HEK293 (cell line): ENCODE measurements around the gene RASSF10.
A peak's percentile ranks its signal among the peaks of the same experiment; 100 is the strongest.

ENCODE experiments used
- AEBP2 ChIP-seq: fragments of 450-650 bp; formaldehyde crosslinking; IDR thresholded peaks from 2 replicates; pipeline ENCODE4 v1.5.1; 2016; ENCODE audit warnings: missing biosample characterization, missing genetic modification characterization, borderline replicate concordance
- EGR2 ChIP-seq: fragments of 450-650 bp; formaldehyde crosslinking; IDR thresholded peaks from 2 replicates; pipeline ENCODE4 v1.5.1; 2016; ENCODE audit warnings: low read depth, missing biosample characterization, missing genetic modification characterization
- GLI4 ChIP-seq: fragments of 450-650 bp; formaldehyde crosslinking; IDR thresholded peaks from 2 replicates; pipeline ENCODE4 v1.5.1; 2016; ENCODE audit warnings: missing biosample characterization, missing genetic modification characterization
- HOXD13 ChIP-seq: sonication (generic); formaldehyde crosslinking; IDR thresholded peaks from 2 replicates; pipeline ENCODE4 v1.8.0; 2022; ENCODE audit warnings: missing genetic modification reagents, borderline replicate concordance
- MEIS1 ChIP-seq: sonication (generic); formaldehyde crosslinking; IDR thresholded peaks from 2 replicates; pipeline ENCODE4 v1.8.1; 2022; ENCODE audit warnings: missing genetic modification reagents, mild to moderate bottlenecking, borderline replicate concordance
- SETDB1 ChIP-seq: IDR thresholded peaks from one replicate; pipeline ENCODE4 v1.6.1; 2017; ENCODE audit warnings: mild to moderate bottlenecking, low read length, moderate library complexity, mixed read lengths; ENCODE audit not compliant: insufficient read length
- ZBTB17 ChIP-seq: fragments of 450-650 bp; formaldehyde crosslinking; IDR thresholded peaks from 2 replicates; pipeline ENCODE4 v1.5.1; 2016; ENCODE audit warnings: missing biosample characterization, missing genetic modification characterization
- ZIC2 ChIP-seq: fragments of 450-650 bp; formaldehyde crosslinking; IDR thresholded peaks from 2 replicates; pipeline ENCODE4 v1.5.1; 2016; ENCODE audit warnings: missing biosample characterization, missing genetic modification characterization
- ZNF10 ChIP-seq: fragments of 450-650 bp; formaldehyde crosslinking; IDR thresholded peaks from 2 replicates; pipeline ENCODE4 v1.5.1; 2017; ENCODE audit warnings: missing biosample characterization, missing genetic modification characterization
- ZNF155 ChIP-seq: fragments of 450-650 bp; formaldehyde crosslinking; IDR thresholded peaks from 2 replicates; pipeline ENCODE4 v1.5.1; 2016; ENCODE audit warnings: missing biosample characterization, missing genetic modification characterization
- ZNF221 ChIP-seq: fragments of 450-650 bp; formaldehyde crosslinking; IDR thresholded peaks from 2 replicates; pipeline ENCODE4 v1.5.1; 2017; ENCODE audit warnings: missing biosample characterization, missing genetic modification characterization, borderline replicate concordance
- ZNF23 ChIP-seq: fragments of 450-650 bp; formaldehyde crosslinking; IDR thresholded peaks from 2 replicates; pipeline ENCODE4 v1.5.1; 2016; ENCODE audit warnings: missing biosample characterization, missing genetic modification characterization, borderline replicate concordance
- ZNF280D ChIP-seq: fragments of 450-650 bp; formaldehyde crosslinking; IDR thresholded peaks from 2 replicates; pipeline ENCODE4 v1.5.1; 2016; ENCODE audit warnings: missing biosample characterization, missing genetic modification characterization
- ZNF335 ChIP-seq: fragments of 450-650 bp; formaldehyde crosslinking; conservative IDR thresholded peaks from 2 replicates; pipeline ENCODE4 v1.5.1; 2016; ENCODE audit warnings: missing biosample characterization, missing genetic modification characterization
- ZNF366 ChIP-seq: fragments of 450-650 bp; formaldehyde crosslinking; conservative IDR thresholded peaks from 2 replicates; pipeline ENCODE4 v1.5.1; 2016; ENCODE audit warnings: missing biosample characterization, missing genetic modification characterization
- ZNF391 ChIP-seq: fragments of 450-650 bp; formaldehyde crosslinking; IDR thresholded peaks from 2 replicates; pipeline ENCODE4 v1.5.1; 2016; ENCODE audit warnings: low read depth, missing biosample characterization, missing genetic modification characterization, borderline replicate concordance
- ZNF404 ChIP-seq: fragments of 450-650 bp; formaldehyde crosslinking; IDR thresholded peaks from 2 replicates; pipeline ENCODE4 v1.5.1; 2017; ENCODE audit warnings: missing biosample characterization, missing genetic modification characterization
- ZNF48 ChIP-seq: fragments of 450-650 bp; formaldehyde crosslinking; IDR thresholded peaks from 2 replicates; pipeline ENCODE4 v1.5.1; 2016; ENCODE audit warnings: missing biosample characterization, missing genetic modification characterization
- ZNF510 ChIP-seq: fragments of 450-650 bp; formaldehyde crosslinking; IDR thresholded peaks from 2 replicates; pipeline ENCODE4 v1.5.1; 2018; ENCODE audit warnings: mild to moderate bottlenecking, missing genetic modification characterization, missing biosample characterization; ENCODE audit not compliant: insufficient replicate concordance
- ZNF596 ChIP-seq: fragments of 450-650 bp; IDR thresholded peaks from 2 replicates; pipeline ENCODE4 v1.5.0; 2018; ENCODE audit warnings: missing biosample characterization, mild to moderate bottlenecking, missing genetic modification characterization, moderate library complexity
- ZNF76 ChIP-seq: fragments of 450-650 bp; formaldehyde crosslinking; IDR thresholded peaks from 2 replicates; pipeline ENCODE4; 2016; ENCODE audit warnings: low read depth, missing biosample characterization, missing genetic modification characterization, borderline replicate concordance
- ZNF792 ChIP-seq: fragments of 450-650 bp; formaldehyde crosslinking; IDR thresholded peaks from 2 replicates; pipeline ENCODE4 v1.5.1; 2016; ENCODE audit warnings: missing biosample characterization, missing genetic modification characterization
- ZSCAN4 ChIP-seq: fragments of 450-650 bp; formaldehyde crosslinking; IDR thresholded peaks from 2 replicates; pipeline ENCODE4 v1.5.1; 2017; ENCODE audit warnings: missing biosample characterization, missing genetic modification characterization
- TF ChIP-seq, protein P1 (sequence below): fragments of 450-650 bp; IDR thresholded peaks from 2 replicates; pipeline ENCODE4 v1.5.1; 2018; ENCODE audit warnings: missing biosample characterization, missing genetic modification characterization
- TF ChIP-seq, protein P2 (sequence below): fragments of 450-650 bp; formaldehyde crosslinking; IDR thresholded peaks from 2 replicates; pipeline ENCODE4 v1.5.0; 2017; ENCODE audit warnings: missing biosample characterization, missing genetic modification characterization, borderline replicate concordance
- TF ChIP-seq, protein P3 (sequence below): IDR thresholded peaks from 2 replicates; pipeline ENCODE4 v1.6.1; 2011; ENCODE audit warnings: mild to moderate bottlenecking, low read depth, low read length, borderline replicate concordance
- TF ChIP-seq, protein P4 (sequence below): fragments of 450-650 bp; formaldehyde crosslinking; IDR thresholded peaks from 2 replicates; pipeline ENCODE4 v1.5.1; 2016; ENCODE audit warnings: missing biosample characterization, missing genetic modification characterization

The RASSF10 gene

GRCh38 chr11:12989428-12990161 lies 19.5 kb upstream of the RASSF10 start (continued):
- TF ChIP-seq ZNF76 (no peak), AEBP2 (tag by site-specific recombination) (no peak), EGR2 (no peak), ZBTB17 (0 out of 2 replicates have a peak, but pooled peaks have one; percentile 40), ZNF48 (tag by site-specific recombination) (no peak), ZNF221 (no peak), MEIS1 (no peak), ZNF10 (no peak), HOXD13 (CRISPR knock-in tag) (no peak), ZNF510 (tag by site-specific recombination) (no peak), ZNF23 (tag by site-specific recombination) (no peak), ZSCAN4 (tag by site-specific recombination) (no peak), ZNF596 (tag by site-specific recombination) (0 out of 2 replicates have a peak, but pooled peaks have one; percentile 12), ZNF155 (tag by site-specific recombination) (no peak), ZNF280D (tag by site-specific recombination) (no peak), ZNF404 (tag by site-specific recombination) (no peak), ZIC2 (tag by site-specific recombination) (0 out of 2 replicates have a peak, but pooled peaks have one; percentile 14), ZNF335 (peak; percentile 48), ZNF366 (tag by site-specific recombination) (peak; percentile 78), ZNF792 (tag by site-specific recombination) (no peak), ZNF391 (tag by site-specific recombination) (no peak), GLI4 (tag by site-specific recombination) (no peak), SETDB1 (peak; percentile 48)
- TF ChIP-seq, protein P1, sequence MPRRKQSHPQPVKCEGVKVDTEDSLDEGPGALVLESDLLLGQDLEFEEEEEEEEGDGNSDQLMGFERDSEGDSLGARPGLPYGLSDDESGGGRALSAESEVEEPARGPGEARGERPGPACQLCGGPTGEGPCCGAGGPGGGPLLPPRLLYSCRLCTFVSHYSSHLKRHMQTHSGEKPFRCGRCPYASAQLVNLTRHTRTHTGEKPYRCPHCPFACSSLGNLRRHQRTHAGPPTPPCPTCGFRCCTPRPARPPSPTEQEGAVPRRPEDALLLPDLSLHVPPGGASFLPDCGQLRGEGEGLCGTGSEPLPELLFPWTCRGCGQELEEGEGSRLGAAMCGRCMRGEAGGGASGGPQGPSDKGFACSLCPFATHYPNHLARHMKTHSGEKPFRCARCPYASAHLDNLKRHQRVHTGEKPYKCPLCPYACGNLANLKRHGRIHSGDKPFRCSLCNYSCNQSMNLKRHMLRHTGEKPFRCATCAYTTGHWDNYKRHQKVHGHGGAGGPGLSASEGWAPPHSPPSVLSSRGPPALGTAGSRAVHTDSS = peak; percentile 53
- TF ChIP-seq, protein P2, sequence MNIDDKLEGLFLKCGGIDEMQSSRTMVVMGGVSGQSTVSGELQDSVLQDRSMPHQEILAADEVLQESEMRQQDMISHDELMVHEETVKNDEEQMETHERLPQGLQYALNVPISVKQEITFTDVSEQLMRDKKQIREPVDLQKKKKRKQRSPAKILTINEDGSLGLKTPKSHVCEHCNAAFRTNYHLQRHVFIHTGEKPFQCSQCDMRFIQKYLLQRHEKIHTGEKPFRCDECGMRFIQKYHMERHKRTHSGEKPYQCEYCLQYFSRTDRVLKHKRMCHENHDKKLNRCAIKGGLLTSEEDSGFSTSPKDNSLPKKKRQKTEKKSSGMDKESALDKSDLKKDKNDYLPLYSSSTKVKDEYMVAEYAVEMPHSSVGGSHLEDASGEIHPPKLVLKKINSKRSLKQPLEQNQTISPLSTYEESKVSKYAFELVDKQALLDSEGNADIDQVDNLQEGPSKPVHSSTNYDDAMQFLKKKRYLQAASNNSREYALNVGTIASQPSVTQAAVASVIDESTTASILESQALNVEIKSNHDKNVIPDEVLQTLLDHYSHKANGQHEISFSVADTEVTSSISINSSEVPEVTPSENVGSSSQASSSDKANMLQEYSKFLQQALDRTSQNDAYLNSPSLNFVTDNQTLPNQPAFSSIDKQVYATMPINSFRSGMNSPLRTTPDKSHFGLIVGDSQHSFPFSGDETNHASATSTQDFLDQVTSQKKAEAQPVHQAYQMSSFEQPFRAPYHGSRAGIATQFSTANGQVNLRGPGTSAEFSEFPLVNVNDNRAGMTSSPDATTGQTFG (tag by site-specific recombination) = no peak
- TF ChIP-seq, protein P3, sequence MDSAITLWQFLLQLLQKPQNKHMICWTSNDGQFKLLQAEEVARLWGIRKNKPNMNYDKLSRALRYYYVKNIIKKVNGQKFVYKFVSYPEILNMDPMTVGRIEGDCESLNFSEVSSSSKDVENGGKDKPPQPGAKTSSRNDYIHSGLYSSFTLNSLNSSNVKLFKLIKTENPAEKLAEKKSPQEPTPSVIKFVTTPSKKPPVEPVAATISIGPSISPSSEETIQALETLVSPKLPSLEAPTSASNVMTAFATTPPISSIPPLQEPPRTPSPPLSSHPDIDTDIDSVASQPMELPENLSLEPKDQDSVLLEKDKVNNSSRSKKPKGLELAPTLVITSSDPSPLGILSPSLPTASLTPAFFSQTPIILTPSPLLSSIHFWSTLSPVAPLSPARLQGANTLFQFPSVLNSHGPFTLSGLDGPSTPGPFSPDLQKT = no peak
- TF ChIP-seq, protein P4, sequence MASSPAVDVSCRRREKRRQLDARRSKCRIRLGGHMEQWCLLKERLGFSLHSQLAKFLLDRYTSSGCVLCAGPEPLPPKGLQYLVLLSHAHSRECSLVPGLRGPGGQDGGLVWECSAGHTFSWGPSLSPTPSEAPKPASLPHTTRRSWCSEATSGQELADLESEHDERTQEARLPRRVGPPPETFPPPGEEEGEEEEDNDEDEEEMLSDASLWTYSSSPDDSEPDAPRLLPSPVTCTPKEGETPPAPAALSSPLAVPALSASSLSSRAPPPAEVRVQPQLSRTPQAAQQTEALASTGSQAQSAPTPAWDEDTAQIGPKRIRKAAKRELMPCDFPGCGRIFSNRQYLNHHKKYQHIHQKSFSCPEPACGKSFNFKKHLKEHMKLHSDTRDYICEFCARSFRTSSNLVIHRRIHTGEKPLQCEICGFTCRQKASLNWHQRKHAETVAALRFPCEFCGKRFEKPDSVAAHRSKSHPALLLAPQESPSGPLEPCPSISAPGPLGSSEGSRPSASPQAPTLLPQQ = 0 out of 2 replicates have a peak, but pooled peaks have one; percentile 15
